ENCODE measurements around the gene MKI67. TPM values are rescaled to one million over a fixed set of nuclear protein-coding genes. Genes with fewer than 3 reads are reported as not detected.
"Not testable (repeated sequence)": the region's sequence is repeated elsewhere in the genome, so short reads cannot be mapped to it uniquely, and the experiment has no call there.

The MKI67 gene
- total RNA-seq = 100 to 1,000 TPM; 217 to 249 TPM

- Mint-ChIP-seq H3K4me3 (peak within 1 kb of the TSS; percentile 96 to 98), H3K27me3 (ENCODE audit: low read depth) (peaks cover 5% of the 10 kb centered on the region), H3K27ac (peak within 1 kb of the TSS; percentile 98), H3K9me3 (no peaks in the 10 kb centered on the region), H3K4me1 (ENCODE audit: low read depth) (peaks cover 40% of the 10 kb centered on the region), H3K36me3 (ENCODE audit: insufficient read depth in 2 of 2) (peaks cover 19 to 34% of the 10 kb centered on the region in 2 donors)
- ATAC-seq (replicated peaks in 1 of 2) = peak; percentile 92 to 94
- DNase-seq = peak; percentile 90 to 93
Measured at GRCh38 chr10:128125944-128126764, at the start of gene MKI67. Gene MKI67, minus strand, starts transcription at chr10:128126423. Its CDS starts 756 bp downstream, at chr10:128125667.

GRCh38 chr10:128174581-128175559 is 48.6 kb upstream of the MKI67 start:
- Mint-ChIP-seq H3K9me3 (peaks cover 3 to 7% of the 10 kb centered on the region in 2 donors), H3K27ac (no peak overlapping the region), H3K4me1 (ENCODE audit: low read depth) (peaks cover 1% of the 10 kb centered on the region), H3K36me3 (ENCODE audit: insufficient read depth in 2 of 2) (peaks cover 0 to 11% of the 10 kb centered on the region in 2 donors), H3K4me3 (no peak overlapping the region), H3K27me3 (ENCODE audit: low read depth) (no peaks in the 10 kb centered on the region)
- DNase-seq (no peak), ATAC-seq (replicated peaks in 1 of 2) (no peak)

- H3K9me3 Mint-ChIP-seq = peaks cover 3 to 7% of the 10 kb centered on the region in 2 donors
- no peak overlapping the region for H3K4me3 Mint-ChIP-seq
- no peaks in the 10 kb centered on the region for H3K4me1 Mint-ChIP-seq (ENCODE audit: low read depth)
- H3K27ac Mint-ChIP-seq = no peak overlapping the region
- no peak for DNase-seq
- ATAC-seq (replicated peaks in 1 of 2) = no peak
- peaks cover 0 to 11% of the 10 kb centered on the region in 2 donors for H3K36me3 Mint-ChIP-seq (ENCODE audit: insufficient read depth in 2 of 2)
- peaks cover 9% of the 10 kb centered on the region for H3K27me3 Mint-ChIP-seq (ENCODE audit: low read depth)
Measured at GRCh38 chr10:128173386-128173785, 47.2 kb upstream of the MKI67 start.

GRCh38 chr10:128172756-128173155 is 46.5 kb upstream of the MKI67 start:
- Mint-ChIP-seq H3K27ac (no peak overlapping the region), H3K9me3 (peaks cover 3 to 7% of the 10 kb centered on the region in 2 donors), H3K4me1 (ENCODE audit: low read depth) (no peaks in the 10 kb centered on the region), H3K4me3 (no peak overlapping the region), H3K27me3 (ENCODE audit: low read depth) (peaks cover 9% of the 10 kb centered on the region), H3K36me3 (ENCODE audit: insufficient read depth in 2 of 2) (peaks cover 0 to 11% of the 10 kb centered on the region in 2 donors)
- DNase-seq (no peak), ATAC-seq (replicated peaks in 1 of 2) (no peak)

GRCh38 chr10:128169811-128170379 is 43.7 kb upstream of the MKI67 start:
- no peak overlapping the region for H3K27ac Mint-ChIP-seq
- ATAC-seq (replicated peaks in 1 of 2) = no peak
- no peak overlapping the region for H3K4me3 Mint-ChIP-seq
- H3K36me3 Mint-ChIP-seq (ENCODE audit: insufficient read depth in 2 of 2) = peaks cover 0 to 11% of the 10 kb centered on the region in 2 donors
- no peak for DNase-seq
- peaks cover 3 to 6% of the 10 kb centered on the region in 2 donors for H3K9me3 Mint-ChIP-seq
- H3K27me3 Mint-ChIP-seq (ENCODE audit: low read depth) = peaks cover 9% of the 10 kb centered on the region
- no peaks in the 10 kb centered on the region for H3K4me1 Mint-ChIP-seq (ENCODE audit: low read depth)

GRCh38 chr10:128167926-128168520 is 41.8 kb upstream of the MKI67 start:
- Mint-ChIP-seq H3K4me1 (ENCODE audit: low read depth) (no peaks in the 10 kb centered on the region), H3K27ac (no peak overlapping the region), H3K4me3 (no peak overlapping the region), H3K27me3 (ENCODE audit: low read depth) (peaks cover 9% of the 10 kb centered on the region), H3K9me3 (peaks cover 2 to 3% of the 10 kb centered on the region in 2 donors), H3K36me3 (ENCODE audit: insufficient read depth in 2 of 2) (peaks cover 0 to 3% of the 10 kb centered on the region in 2 donors)
- DNase-seq = no peak
- no peak for ATAC-seq (replicated peaks in 1 of 2)

GRCh38 chr10:128167123-128167522 is 40.9 kb upstream of the MKI67 start:
- H3K36me3 Mint-ChIP-seq (ENCODE audit: insufficient read depth in 2 of 2); H3K9me3 Mint-ChIP-seq; ATAC-seq (replicated peaks in 1 of 2); H3K4me3 Mint-ChIP-seq; DNase-seq; H3K4me1 Mint-ChIP-seq (ENCODE audit: low read depth); H3K27me3 Mint-ChIP-seq (ENCODE audit: low read depth); H3K27ac Mint-ChIP-seq: not testable (repeated sequence)

- H3K9me3 Mint-ChIP-seq = peaks cover 0 to under 1% of the 10 kb centered on the region in 2 donors
- DNase-seq = no peak
- peaks cover 2% of the 10 kb centered on the region for H3K4me1 Mint-ChIP-seq (ENCODE audit: low read depth)
Measured at GRCh38 chr10:128166151-128166550, 39.9 kb upstream of the MKI67 start.

GRCh38 chr10:128165536-128165935 is 39.3 kb upstream of the MKI67 start:
- DNase-seq (no peak), ATAC-seq (replicated peaks in 1 of 2) (no peak)
- Mint-ChIP-seq H3K4me1 (ENCODE audit: low read depth) (peaks cover 6% of the 10 kb centered on the region), H3K27me3 (ENCODE audit: low read depth) (peaks cover 9% of the 10 kb centered on the region), H3K4me3 (no peak overlapping the region), H3K36me3 (ENCODE audit: insufficient read depth in 2 of 2) (no peaks in the 10 kb centered on the region), H3K27ac (no peak overlapping the region), H3K9me3 (peaks cover 0 to 2% of the 10 kb centered on the region in 2 donors)

More at GRCh38 chr10:128166151-128166550, 39.9 kb upstream of the MKI67 start:
- no peaks in the 10 kb centered on the region for H3K36me3 Mint-ChIP-seq (ENCODE audit: insufficient read depth in 2 of 2)
- H3K4me3 Mint-ChIP-seq = no peak overlapping the region
- ATAC-seq (replicated peaks in 1 of 2) = no peak
- peaks cover 9% of the 10 kb centered on the region for H3K27me3 Mint-ChIP-seq (ENCODE audit: low read depth)
- H3K27ac Mint-ChIP-seq = no peak overlapping the region

GRCh38 chr10:128163701-128164100 is 37.5 kb upstream of the MKI67 start:
- Mint-ChIP-seq H3K27ac (no peak overlapping the region), H3K27me3 (ENCODE audit: low read depth) (peaks cover 2% of the 10 kb centered on the region), H3K9me3 (peaks cover 0 to 2% of the 10 kb centered on the region in 2 donors), H3K4me3 (no peak overlapping the region), H3K4me1 (ENCODE audit: low read depth) (peaks cover 6% of the 10 kb centered on the region), H3K36me3 (ENCODE audit: insufficient read depth in 2 of 2) (no peaks in the 10 kb centered on the region)
- DNase-seq = no peak
- ATAC-seq (replicated peaks in 1 of 2) = no peak

GRCh38 chr10:128161031-128161430 is 34.8 kb upstream of the MKI67 start:
- H3K4me1 Mint-ChIP-seq (ENCODE audit: low read depth) = peaks cover 6% of the 10 kb centered on the region
- H3K27me3 Mint-ChIP-seq (ENCODE audit: low read depth) = peaks cover 5% of the 10 kb centered on the region
- DNase-seq (no peak), ATAC-seq (replicated peaks in 1 of 2) (no peak)
- no peak overlapping the region for H3K4me3 Mint-ChIP-seq
- H3K9me3 Mint-ChIP-seq = peaks cover 0 to 2% of the 10 kb centered on the region in 2 donors
- H3K27ac Mint-ChIP-seq = no peak overlapping the region
- H3K36me3 Mint-ChIP-seq (ENCODE audit: insufficient read depth in 2 of 2) = no peaks in the 10 kb centered on the region

GRCh38 chr10:128160297-128160711 is 34.1 kb upstream of the MKI67 start:
- Mint-ChIP-seq H3K27me3 (ENCODE audit: low read depth) (peaks cover 5% of the 10 kb centered on the region), H3K4me1 (ENCODE audit: low read depth) (peaks cover 6% of the 10 kb centered on the region), H3K9me3 (peaks cover 0 to 2% of the 10 kb centered on the region in 2 donors), H3K4me3 (no peak overlapping the region), H3K27ac (no peak overlapping the region), H3K36me3 (ENCODE audit: insufficient read depth in 2 of 2) (no peaks in the 10 kb centered on the region)
- ATAC-seq (replicated peaks in 1 of 2) (no peak), DNase-seq (no peak)

Measured in activated T-cell treated with anti-CD3 and anti-CD28 coated beads, Interleukin-2, amount 50 U/mL, for 72 hours (primary cell).